ENCODE data around the gene VDAC2. TPM values are rescaled to one million over a fixed set of nuclear protein-coding genes. Genes with fewer than 3 reads are reported as not detected.

Gene VDAC2
- total RNA-seq, 1 donor from 2014 or later: 204 TPM

DNA sequence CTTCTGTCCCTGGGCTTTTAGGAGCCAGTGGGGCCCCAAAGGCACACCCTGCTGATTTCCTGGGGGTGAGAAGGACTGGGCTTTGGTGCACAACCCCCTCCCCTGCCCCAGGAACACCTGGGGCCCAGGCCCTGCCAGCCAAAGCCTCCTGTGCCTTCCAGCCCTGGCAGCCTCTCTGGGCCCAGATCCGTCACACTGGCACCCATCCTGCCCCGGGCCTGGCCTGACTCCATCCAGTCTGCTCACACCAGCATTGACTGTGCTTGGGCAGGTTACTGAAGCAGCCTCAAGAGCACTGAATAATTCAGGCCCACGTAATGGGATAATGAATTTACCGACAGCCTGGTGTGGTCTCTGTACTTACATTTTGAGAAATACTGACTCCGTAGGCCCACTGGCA, 37.2 kb downstream of the VDAC2 start:
- peaks cover 10% of the 10 kb centered on the region for H3K4me1 Mint-ChIP-seq (ENCODE audit: unreplicated experiment)
- H3K4me3 Mint-ChIP-seq: no peak overlapping the region
- no peak overlapping the region for H3K27ac Mint-ChIP-seq
- DNase-seq (ENCODE audit: extremely low spot score, unreplicated experiment): no peak
- TF ChIP-seq, protein P1, sequence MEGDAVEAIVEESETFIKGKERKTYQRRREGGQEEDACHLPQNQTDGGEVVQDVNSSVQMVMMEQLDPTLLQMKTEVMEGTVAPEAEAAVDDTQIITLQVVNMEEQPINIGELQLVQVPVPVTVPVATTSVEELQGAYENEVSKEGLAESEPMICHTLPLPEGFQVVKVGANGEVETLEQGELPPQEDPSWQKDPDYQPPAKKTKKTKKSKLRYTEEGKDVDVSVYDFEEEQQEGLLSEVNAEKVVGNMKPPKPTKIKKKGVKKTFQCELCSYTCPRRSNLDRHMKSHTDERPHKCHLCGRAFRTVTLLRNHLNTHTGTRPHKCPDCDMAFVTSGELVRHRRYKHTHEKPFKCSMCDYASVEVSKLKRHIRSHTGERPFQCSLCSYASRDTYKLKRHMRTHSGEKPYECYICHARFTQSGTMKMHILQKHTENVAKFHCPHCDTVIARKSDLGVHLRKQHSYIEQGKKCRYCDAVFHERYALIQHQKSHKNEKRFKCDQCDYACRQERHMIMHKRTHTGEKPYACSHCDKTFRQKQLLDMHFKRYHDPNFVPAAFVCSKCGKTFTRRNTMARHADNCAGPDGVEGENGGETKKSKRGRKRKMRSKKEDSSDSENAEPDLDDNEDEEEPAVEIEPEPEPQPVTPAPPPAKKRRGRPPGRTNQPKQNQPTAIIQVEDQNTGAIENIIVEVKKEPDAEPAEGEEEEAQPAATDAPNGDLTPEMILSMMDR (conservative IDR thresholded peaks at IDR 0.05): no peak
- H3K9me3 Mint-ChIP-seq: peaks cover 3% of the 10 kb centered on the region
- H3K27me3 Mint-ChIP-seq: no peaks in the 10 kb centered on the region
- H3K36me3 Mint-ChIP-seq: peaks cover 3% of the 10 kb centered on the region

DNA sequence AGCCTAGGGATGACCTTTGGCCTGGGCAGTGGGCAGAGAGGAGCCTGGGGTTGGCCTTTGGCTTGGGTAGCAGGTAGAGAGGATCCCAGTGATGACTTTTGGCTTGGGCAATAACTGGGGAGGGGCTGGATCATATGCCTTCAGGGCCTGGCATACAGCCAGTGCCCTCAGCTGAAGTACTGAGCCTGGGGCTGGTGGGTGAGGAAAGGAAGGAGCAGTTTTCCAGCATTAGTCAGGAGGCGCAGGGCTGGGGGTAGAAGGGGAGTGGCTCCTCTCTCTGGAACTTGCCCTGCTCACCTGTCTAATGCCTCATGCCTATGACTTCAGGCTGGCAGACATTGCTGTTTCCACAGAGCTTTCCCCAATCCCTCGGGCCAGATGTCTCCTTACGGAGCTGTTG, 40.3 kb downstream of the VDAC2 start:
- Mint-ChIP-seq H3K27ac (peak overlapping the region; percentile 48), H3K4me3 (no peak overlapping the region), H3K9me3 (peaks cover 15% of the 10 kb centered on the region)

DNA sequence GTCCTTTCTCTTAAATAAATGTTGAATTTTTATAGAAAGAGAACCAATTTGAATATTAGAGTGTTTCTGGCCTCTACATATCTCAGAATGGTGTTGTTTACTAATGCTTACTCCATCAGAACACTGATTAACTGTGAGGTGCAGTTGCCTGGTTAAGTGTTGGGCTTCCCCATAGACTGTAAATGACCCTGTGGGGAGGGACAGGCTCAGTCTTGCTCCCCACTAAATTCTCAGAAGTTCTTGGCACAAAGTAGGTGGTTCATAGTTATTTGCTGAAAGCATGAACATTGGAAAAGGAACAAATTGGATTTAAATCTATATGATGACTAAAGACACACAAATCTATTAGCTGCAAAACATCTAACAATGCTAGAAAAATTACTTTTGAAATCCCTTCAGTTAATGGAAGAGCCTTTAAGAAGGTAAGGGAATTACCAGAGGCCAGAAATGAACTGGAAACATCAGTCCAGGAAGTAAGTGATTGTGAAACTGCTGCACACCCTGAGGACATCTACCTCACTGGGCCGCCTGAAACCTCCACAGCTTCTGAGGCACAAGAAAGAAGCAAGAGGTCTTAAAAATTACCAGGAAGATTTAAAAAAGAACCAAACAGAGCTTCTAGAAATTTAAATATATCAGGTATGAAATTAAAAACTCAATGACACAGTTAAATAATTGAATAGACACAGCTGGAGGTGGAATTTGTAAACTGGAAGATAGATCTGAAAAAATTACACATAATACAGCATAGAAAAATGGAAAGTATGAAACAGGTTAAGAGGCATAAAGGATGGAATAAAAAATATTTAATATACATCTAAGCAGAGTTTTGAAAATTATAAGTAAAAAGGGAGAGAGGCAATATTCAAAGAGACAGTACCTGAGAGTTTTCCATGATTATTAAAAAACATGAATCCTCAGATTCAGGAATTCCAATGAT, 43.0 kb downstream of the VDAC2 start:
- Mint-ChIP-seq H3K36me3 (peaks cover 7% of the 10 kb centered on the region), H3K27me3 (no peaks in the 10 kb centered on the region), H3K4me1 (ENCODE audit: unreplicated experiment) (no peaks in the 10 kb centered on the region), H3K9me3 (peaks cover 15% of the 10 kb centered on the region), H3K27ac (no peak overlapping the region), H3K4me3 (no peak overlapping the region)
- TF ChIP-seq, protein P1 (conservative IDR thresholded peaks at IDR 0.05): no peak
- DNase-seq (ENCODE audit: extremely low spot score, unreplicated experiment): no peak

More for the DNA sequence above, 40.3 kb downstream of the VDAC2 start:
- Mint-ChIP-seq H3K36me3 (peaks cover 4% of the 10 kb centered on the region), H3K4me1 (ENCODE audit: unreplicated experiment) (peaks cover 1% of the 10 kb centered on the region), H3K27me3 (no peaks in the 10 kb centered on the region)
- TF ChIP-seq, protein P1 (conservative IDR thresholded peaks at IDR 0.05): no peak
- DNase-seq (ENCODE audit: extremely low spot score, unreplicated experiment): no peak

DNA sequence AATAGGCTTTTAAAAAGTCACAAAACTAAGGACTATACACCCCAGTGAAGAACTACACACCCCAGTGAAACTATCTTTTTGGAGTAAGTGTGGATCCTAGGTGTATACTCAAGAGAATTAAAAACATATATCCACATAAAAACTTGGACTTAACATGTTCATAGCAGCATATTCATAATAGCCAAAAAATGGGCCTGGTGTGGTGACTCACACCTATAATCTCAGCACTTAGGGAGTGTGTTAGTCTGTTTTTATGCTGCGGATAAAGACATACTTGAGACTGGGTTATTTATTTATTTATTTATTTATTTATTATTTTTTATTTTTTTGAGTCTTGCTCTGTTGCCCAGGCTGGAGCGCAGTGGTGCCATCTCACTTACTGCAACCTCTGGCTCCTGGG, 44.1 kb downstream of the VDAC2 start:
- H3K36me3 Mint-ChIP-seq: peaks cover 7% of the 10 kb centered on the region
- no peaks in the 10 kb centered on the region for H3K4me1 Mint-ChIP-seq (ENCODE audit: unreplicated experiment)
- H3K4me3 Mint-ChIP-seq: no peak overlapping the region

DNA sequence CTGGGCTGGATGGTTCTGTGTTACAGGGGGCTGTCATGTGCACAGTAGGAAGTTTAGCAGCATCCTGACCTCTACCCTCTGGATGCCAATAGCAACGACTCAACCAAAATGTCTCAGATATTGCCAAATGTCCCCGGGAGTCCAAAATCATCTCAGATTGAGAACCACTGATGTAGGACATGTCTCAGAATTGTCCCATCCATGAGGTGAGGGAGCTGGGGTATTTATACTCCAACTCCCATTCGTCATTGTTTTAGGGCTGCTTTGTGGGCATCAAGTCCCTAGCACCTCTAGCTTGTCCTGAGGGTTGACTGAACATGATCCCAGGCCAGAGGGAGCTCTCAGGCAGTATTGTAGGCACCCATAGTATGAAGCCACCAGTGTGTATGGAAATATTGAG, 50.4 kb downstream of the VDAC2 start:
- H3K36me3 Mint-ChIP-seq: peaks cover 3% of the 10 kb centered on the region
- DNase-seq (ENCODE audit: extremely low spot score, unreplicated experiment): no peak
- H3K27ac Mint-ChIP-seq: no peak overlapping the region
- peaks cover 3% of the 10 kb centered on the region for H3K9me3 Mint-ChIP-seq
- H3K4me3 Mint-ChIP-seq: no peak overlapping the region
- peaks cover 8% of the 10 kb centered on the region for H3K4me1 Mint-ChIP-seq (ENCODE audit: unreplicated experiment)
- no peaks in the 10 kb centered on the region for H3K27me3 Mint-ChIP-seq
- TF ChIP-seq, protein P1 (conservative IDR thresholded peaks at IDR 0.05): no peak

More for the DNA sequence above, 44.1 kb downstream of the VDAC2 start:
- no peaks in the 10 kb centered on the region for H3K27me3 Mint-ChIP-seq
- H3K9me3 Mint-ChIP-seq: peaks cover 15% of the 10 kb centered on the region
- no peak overlapping the region for H3K27ac Mint-ChIP-seq
- DNase-seq (ENCODE audit: extremely low spot score, unreplicated experiment): no peak
- TF ChIP-seq, protein P1 (conservative IDR thresholded peaks at IDR 0.05): no peak
